Fibroblast of villous mesenchyme (primary cell): ENCODE results near the gene RBBP8. TPM values are rescaled to one million over a fixed set of nuclear protein-coding genes. Genes with fewer than 3 reads are reported as not detected.

Experiments
- DNase-seq: peaks from one replicate; pipeline ENCODE4 v3.0.0-alpha.2; 2010; ENCODE audit warnings: low read depth
- H3K4me3 ChIP-seq: 2 replicates; pipeline ENCODE4 v1.5.1; 2011; ENCODE audit warnings: low read depth, mild to moderate bottlenecking, low read length
- total RNA-seq: library from RNA; depleted of rRNA; stranded (reverse); fragments of >200 nt; gene quantifications from 2 replicates; pipeline ENCODE4 v1.2.3, GENCODE V29; 2012
- TF ChIP-seq, protein P1 (sequence below): IDR thresholded peaks from 2 replicates; pipeline ENCODE4 v1.5.1; 2012; ENCODE audit warnings: low read depth, mild to moderate bottlenecking, low read length; ENCODE audit not compliant: insufficient read depth

The RBBP8 gene
- total RNA-seq, 1 donor, result 39.3 TPM

DNA sequence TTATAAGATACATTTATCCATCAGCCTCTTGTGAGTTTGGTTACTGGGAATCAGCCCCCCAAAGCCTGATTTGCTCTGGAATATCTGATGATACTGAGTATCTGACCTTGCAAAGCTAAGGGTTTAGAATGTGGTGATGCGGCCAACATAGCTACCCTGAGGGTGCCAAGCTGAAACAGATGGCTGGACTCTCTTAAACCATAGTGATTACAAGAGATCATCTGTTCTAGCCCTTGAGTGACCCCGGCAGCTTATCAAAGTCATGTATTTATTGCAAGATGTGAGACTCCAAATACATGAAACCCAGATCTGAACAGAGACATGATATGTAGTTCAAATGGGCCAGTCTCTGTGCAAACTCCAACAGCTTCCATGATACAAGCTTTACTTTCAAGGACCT, 124.0 kb downstream of the RBBP8 start:
- TF ChIP-seq, protein P1, sequence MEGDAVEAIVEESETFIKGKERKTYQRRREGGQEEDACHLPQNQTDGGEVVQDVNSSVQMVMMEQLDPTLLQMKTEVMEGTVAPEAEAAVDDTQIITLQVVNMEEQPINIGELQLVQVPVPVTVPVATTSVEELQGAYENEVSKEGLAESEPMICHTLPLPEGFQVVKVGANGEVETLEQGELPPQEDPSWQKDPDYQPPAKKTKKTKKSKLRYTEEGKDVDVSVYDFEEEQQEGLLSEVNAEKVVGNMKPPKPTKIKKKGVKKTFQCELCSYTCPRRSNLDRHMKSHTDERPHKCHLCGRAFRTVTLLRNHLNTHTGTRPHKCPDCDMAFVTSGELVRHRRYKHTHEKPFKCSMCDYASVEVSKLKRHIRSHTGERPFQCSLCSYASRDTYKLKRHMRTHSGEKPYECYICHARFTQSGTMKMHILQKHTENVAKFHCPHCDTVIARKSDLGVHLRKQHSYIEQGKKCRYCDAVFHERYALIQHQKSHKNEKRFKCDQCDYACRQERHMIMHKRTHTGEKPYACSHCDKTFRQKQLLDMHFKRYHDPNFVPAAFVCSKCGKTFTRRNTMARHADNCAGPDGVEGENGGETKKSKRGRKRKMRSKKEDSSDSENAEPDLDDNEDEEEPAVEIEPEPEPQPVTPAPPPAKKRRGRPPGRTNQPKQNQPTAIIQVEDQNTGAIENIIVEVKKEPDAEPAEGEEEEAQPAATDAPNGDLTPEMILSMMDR, result no peak
- no peak overlapping the region for H3K4me3 ChIP-seq
- no peak for DNase-seq

DNA sequence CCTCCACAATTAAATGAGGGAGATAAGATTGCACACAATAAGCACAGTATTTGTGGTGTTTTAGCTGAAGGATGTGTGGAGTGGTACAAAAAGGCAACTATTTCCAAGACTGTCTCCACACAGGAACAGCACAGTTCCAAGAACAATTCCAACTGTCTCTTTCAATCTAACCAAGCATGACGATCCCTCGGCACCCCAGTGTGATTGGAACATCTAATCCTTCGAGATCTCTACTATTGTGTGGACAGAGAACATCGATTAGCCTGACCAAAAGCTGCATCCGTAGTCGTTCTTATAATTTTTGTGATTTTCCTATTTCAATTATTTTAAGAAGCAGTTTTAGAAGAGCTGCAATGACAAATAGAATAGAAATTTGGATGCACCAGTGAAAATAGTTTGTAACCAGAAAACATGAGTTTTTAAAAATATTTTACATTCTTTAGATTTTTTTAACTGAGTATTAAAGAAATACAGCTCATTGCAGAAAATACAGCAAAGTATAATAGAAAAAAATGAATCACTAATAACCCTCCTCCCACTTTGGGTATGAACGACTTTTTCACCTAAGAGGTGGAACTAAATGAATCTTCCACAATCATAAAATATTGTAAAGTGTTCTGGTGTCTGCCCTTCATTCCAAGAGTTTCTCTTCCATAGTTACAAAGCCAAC, 125.8 kb downstream of the RBBP8 start:
- TF ChIP-seq, protein P1, result no peak
- no peak overlapping the region for H3K4me3 ChIP-seq
- DNase-seq, result no peak

DNA sequence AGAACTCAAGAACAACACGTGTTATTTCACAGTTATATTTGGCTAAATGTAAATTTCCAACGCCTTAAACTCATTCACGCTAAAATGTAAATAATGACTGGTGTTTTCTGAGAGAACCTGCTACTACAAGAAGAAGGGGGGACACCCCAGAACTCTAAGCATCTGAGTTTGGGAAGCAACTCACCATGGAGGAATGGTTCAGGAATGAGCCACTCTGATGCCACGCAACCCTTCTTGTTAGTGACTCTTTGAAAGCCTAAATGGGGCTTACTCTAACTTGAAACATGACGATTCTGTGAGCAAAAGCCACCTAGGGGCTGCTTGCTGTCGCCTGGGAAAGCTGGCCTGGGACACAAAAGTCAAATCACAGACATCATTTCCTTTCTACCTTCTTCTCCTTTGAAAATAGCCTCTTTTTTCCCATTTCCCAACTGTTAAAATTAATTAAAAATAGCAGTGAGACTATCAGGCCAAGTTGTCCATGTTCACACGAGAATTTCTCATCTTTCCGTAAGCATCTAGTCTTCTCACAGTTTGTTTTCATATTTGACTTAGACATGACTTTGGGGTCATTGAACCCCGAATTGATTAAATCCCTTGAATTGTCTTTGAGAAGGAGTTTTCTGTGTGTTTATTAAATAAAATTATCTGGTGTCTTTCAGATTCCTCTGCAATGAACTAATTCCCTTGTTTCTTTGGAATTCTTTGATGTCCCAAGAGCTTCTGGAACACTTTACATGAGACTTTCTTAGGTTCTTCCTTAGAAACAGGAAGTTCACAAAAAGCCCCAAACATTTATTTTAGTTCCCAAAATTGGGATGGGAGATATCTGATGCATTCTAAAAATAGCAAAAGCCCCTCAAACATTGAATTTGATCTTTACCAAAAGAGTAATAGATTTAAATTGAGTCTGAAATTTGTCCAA, 126.7 kb downstream of the RBBP8 start:
- peak; percentile 30 for DNase-seq
- no peak overlapping the region for H3K4me3 ChIP-seq
- TF ChIP-seq, protein P1, result no peak

DNA sequence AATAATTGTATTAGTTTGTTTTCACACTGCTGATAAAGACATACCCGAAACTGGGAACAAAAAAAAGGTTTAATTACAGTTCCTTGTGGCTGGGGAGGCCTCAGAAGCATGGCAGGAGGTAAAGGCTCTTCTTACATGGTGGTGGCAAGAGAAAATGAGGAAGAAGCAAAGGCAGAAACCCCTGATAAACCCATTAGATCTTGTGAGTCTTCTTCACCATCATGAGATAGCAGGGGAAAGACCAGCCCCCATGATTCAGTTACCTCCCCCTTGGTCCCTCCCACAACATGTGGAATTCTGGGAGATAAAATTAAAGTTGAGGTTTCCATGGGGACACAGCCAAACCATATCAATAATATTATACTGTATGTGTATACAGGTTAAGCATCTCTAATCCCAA, 128.9 kb downstream of the RBBP8 start:
- DNase-seq, result no peak
- no peak overlapping the region for H3K4me3 ChIP-seq
- TF ChIP-seq, protein P1, result no peak

DNA sequence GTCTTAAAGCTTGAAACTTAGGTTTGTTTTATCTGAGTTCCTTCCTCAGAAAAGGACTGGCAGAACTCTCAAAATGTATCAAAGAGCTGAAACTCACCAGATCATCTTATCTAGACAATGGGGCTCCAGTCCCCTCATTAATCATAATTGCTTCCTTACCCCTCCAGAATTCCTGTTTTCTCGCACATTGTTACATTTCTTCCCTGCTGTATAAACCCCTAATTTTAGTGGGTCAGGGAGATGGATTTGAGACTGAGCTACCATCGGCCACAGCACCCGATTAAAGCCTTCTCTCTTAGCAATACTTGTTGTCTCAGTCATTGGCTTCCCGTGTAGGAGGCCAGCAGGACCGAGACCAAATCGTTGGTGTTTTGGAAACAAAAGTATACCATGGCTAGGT, 130.4 kb downstream of the RBBP8 start:
- DNase-seq, result no peak
- H3K4me3 ChIP-seq, result no peak overlapping the region
- TF ChIP-seq, protein P1, result no peak

DNA sequence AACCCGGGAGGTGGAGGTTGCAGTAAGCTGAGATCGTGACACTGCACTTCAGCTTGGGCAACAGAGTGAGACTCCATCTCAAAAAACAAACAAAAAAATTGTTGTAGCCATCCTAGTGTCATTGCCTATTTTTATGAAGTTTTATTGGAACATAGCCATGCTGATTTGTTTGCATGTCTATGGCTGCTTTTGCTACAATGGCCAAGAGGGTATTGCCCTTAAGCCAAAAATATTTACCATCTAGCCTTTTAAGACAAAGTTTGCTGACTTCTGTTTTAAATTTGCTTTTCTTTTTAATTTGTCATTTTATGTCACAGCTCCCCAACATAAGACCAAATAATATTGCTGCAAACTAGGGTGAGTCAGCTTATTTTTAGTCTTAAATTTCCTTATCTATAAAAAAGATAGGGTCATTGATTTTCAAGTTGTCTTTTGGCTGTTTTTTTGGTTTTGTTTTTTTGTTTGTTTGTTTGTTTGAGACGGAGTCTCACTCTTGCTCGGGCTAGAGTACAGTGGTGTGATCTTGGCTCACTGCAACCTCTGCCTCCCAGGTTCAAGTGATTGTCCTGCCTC, 132.2 kb downstream of the RBBP8 start:
- no peak overlapping the region for H3K4me3 ChIP-seq
- DNase-seq, result no peak
- TF ChIP-seq, protein P1, result no peak
